ENCODE measurements around the gene SIX4.

SIX4 gene

GRCh38 chr14:60721326-60722106 lies 2.6 kb downstream of the SIX4 start:
- ATAC-seq: peak; percentile 63
- TF ChIP-seq TSHZ2 (CRISPR knock-in tag; IDR thresholded peaks at IDR 0.05) (no peak), RARB (CRISPR knock-in tag; IDR thresholded peaks at IDR 0.05) (no peak)

DNA sequence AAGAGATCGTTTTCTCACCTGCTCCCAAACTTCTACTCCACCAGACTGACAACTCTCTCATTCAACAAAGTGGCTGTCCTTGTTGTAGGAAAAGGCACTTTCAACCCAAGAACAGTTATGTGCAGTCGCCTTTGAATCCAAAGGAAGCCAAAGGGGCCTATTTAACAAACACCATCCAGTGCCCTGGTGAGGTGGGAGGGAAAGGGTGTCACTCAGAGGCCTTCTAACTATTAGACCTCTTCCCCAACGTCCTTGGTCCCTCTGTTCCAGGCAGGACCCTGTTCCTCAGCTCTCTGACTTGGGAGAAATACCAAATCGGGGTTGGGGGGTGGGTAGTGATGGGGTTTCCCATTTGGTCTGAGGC lies 3.2 kb downstream of the SIX4 start:
- TF ChIP-seq TSHZ2 (CRISPR knock-in tag; IDR thresholded peaks at IDR 0.05) (no peak), ZNF565 (CRISPR knock-in tag; conservative IDR thresholded peaks at IDR 0.05; ENCODE audit: low read depth) (no peak), ESRRG (CRISPR knock-in tag; IDR thresholded peaks at IDR 0.05) (no peak), BACH2 (CRISPR knock-in tag; IDR thresholded peaks at IDR 0.05; ENCODE audit: borderline replicate concordance) (no peak), TCF4 (CRISPR knock-in tag; IDR thresholded peaks at IDR 0.05; ENCODE audit: borderline replicate concordance) (no peak), ZNF70 (CRISPR knock-in tag; IDR thresholded peaks at IDR 0.05) (no peak), ZNF8 (CRISPR knock-in tag; IDR thresholded peaks at IDR 0.05) (no peak), TOX (CRISPR knock-in tag; IDR thresholded peaks at IDR 0.05; ENCODE audit: borderline replicate concordance) (no peak), ZFP30 (CRISPR knock-in tag; IDR thresholded peaks at IDR 0.05) (no peak), RARB (CRISPR knock-in tag; IDR thresholded peaks at IDR 0.05) (no peak)
- TF ChIP-seq, protein P1, sequence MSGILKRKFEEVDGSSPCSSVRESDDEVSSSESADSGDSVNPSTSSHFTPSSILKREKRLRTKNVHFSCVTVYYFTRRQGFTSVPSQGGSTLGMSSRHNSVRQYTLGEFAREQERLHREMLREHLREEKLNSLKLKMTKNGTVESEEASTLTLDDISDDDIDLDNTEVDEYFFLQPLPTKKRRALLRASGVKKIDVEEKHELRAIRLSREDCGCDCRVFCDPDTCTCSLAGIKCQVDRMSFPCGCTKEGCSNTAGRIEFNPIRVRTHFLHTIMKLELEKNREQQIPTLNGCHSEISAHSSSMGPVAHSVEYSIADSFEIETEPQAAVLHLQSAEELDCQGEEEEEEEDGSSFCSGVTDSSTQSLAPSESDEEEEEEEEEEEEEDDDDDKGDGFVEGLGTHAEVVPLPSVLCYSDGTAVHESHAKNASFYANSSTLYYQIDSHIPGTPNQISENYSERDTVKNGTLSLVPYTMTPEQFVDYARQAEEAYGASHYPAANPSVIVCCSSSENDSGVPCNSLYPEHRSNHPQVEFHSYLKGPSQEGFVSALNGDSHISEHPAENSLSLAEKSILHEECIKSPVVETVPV (CRISPR knock-in tag; IDR thresholded peaks at IDR 0.05): no peak
- no peak for ATAC-seq

- no peak for ATAC-seq
- TF ChIP-seq TOX (CRISPR knock-in tag; IDR thresholded peaks at IDR 0.05; ENCODE audit: borderline replicate concordance) (no peak), CREB5 (CRISPR knock-in tag; IDR thresholded peaks at IDR 0.05; ENCODE audit: low read depth) (no peak), ISL1 (CRISPR knock-in tag; IDR thresholded peaks at IDR 0.05) (no peak), PATZ1 (CRISPR knock-in tag; IDR thresholded peaks at IDR 0.05; ENCODE audit: borderline replicate concordance) (no peak), ZNF70 (CRISPR knock-in tag; IDR thresholded peaks at IDR 0.05) (no peak)
Observed at GRCh38 chr14:60720391-60720790, 3.8 kb downstream of the SIX4 start.

DNA sequence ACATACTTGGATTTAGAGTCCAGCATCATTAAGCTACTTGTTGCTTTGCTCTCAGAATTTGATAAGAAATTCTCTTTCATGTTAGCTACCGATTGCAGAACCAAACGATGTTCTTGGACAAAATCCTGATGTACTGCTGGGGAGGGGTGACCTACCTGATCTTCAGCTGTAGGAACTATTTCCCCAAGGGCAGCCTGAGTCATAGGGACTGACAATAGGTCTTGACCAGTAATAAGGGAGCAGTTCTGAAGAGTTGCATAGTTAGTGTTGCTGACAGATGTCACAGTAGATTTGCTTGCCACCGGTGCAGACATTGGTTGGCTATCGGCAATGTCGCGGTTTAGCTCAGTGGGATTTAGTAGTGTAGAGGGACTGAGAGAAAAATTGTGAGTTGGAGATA lies 10.6 kb downstream of the SIX4 start:
- no peak for ATAC-seq
- TF ChIP-seq PPARA (CRISPR knock-in tag; IDR thresholded peaks at IDR 0.05; ENCODE audit: borderline replicate concordance) (no peak), ZNF8 (CRISPR knock-in tag; IDR thresholded peaks at IDR 0.05) (no peak), ZFP30 (CRISPR knock-in tag; IDR thresholded peaks at IDR 0.05) (no peak), PATZ1 (CRISPR knock-in tag; IDR thresholded peaks at IDR 0.05; ENCODE audit: borderline replicate concordance) (no peak), ISL1 (CRISPR knock-in tag; IDR thresholded peaks at IDR 0.05) (no peak), TSHZ2 (CRISPR knock-in tag; IDR thresholded peaks at IDR 0.05) (no peak), ZNF70 (CRISPR knock-in tag; IDR thresholded peaks at IDR 0.05) (no peak), BACH2 (CRISPR knock-in tag; IDR thresholded peaks at IDR 0.05; ENCODE audit: borderline replicate concordance) (no peak)
- TF ChIP-seq, protein P1 (CRISPR knock-in tag; IDR thresholded peaks at IDR 0.05): no peak
